ENCODE results near the gene C6orf120.
A peak's percentile ranks its signal among the peaks of the same experiment; 100 is the strongest.

Gene C6orf120

GRCh38 chr6:169701954-169702839 is at the start of gene C6orf120, which contains the start of gene WDR27:
Gene C6orf120 (plus strand): TSS chr6:169702126. CDS start chr6:169702460, 334 bp downstream.
Gene WDR27 (minus strand): TSS chr6:169702029. CDS start chr6:169689005, 13,024 bp downstream.
- peak; percentile 93 for DNase-seq

- DNase-seq, result no peak
Observed at GRCh38 chr6:169652896-169653295, 49.0 kb upstream of the C6orf120 start.

GRCh38 chr6:169653691-169654090 is 48.2 kb upstream of the C6orf120 start:
- DNase-seq, result no peak

GRCh38 chr6:169654598-169655391 is 47.1 kb upstream of the C6orf120 start:
- DNase-seq, result peak; percentile 74

- DNase-seq, result no peak
Observed at GRCh38 chr6:169656546-169657283, 45.2 kb upstream of the C6orf120 start.

- no peak for DNase-seq
Observed at GRCh38 chr6:169657284-169657610, 44.7 kb upstream of the C6orf120 start.

GRCh38 chr6:169659820-169660610 is 41.9 kb upstream of the C6orf120 start:
- DNase-seq, result no peak

GRCh38 chr6:169660751-169661390 is 41.1 kb upstream of the C6orf120 start:
- DNase-seq, result no peak

GRCh38 chr6:169661391-169661756 is 40.6 kb upstream of the C6orf120 start:
- no peak for DNase-seq

GRCh38 chr6:169663468-169663867 is 38.5 kb upstream of the C6orf120 start:
- DNase-seq, result no peak

GRCh38 chr6:169664227-169664626 is 37.7 kb upstream of the C6orf120 start:
- DNase-seq, result no peak

- peak; percentile 29 for DNase-seq
Observed at GRCh38 chr6:169665289-169665688, 36.6 kb upstream of the C6orf120 start.

- DNase-seq, result no peak
Observed at GRCh38 chr6:169666441-169666840, 35.5 kb upstream of the C6orf120 start.

- no peak for DNase-seq
Observed at GRCh38 chr6:169667716-169668115, 34.2 kb upstream of the C6orf120 start.

- DNase-seq, result no peak
Observed at GRCh38 chr6:169668203-169668847, 33.6 kb upstream of the C6orf120 start.

- DNase-seq, result no peak
Observed at GRCh38 chr6:169669147-169669546, 32.8 kb upstream of the C6orf120 start.

GRCh38 chr6:169669889-169670288 is 32.0 kb upstream of the C6orf120 start:
- DNase-seq, result no peak

- DNase-seq, result no peak
Observed at GRCh38 chr6:169671563-169671962, 30.4 kb upstream of the C6orf120 start.

- DNase-seq, result no peak
Observed at GRCh38 chr6:169675011-169675410, 26.9 kb upstream of the C6orf120 start.

GRCh38 chr6:169677096-169677495 is 24.8 kb upstream of the C6orf120 start:
- DNase-seq, result no peak

- DNase-seq, result no peak
Observed at GRCh38 chr6:169678342-169678741, 23.6 kb upstream of the C6orf120 start.
